HFFc6 (cell line): ENCODE results near the gene CHST14. TPM values are rescaled to one million over a fixed set of nuclear protein-coding genes. Genes with fewer than 3 reads are reported as not detected.

Experiments
- DNase-seq: peaks from one replicate; pipeline ENCODE4 v3.0.0-alpha.2; 2018
- H3K27ac Mint-ChIP-seq: 2 replicates; pipeline ENCODE4 v1.8.0; 2020; ENCODE audit warnings: mild to moderate bottlenecking, mixed read lengths
- H3K27me3 Mint-ChIP-seq: 2 replicates; pipeline ENCODE4 v1.8.0; 2021; ENCODE audit warnings: mild to moderate bottlenecking, moderate library complexity, mixed read lengths; ENCODE audit not compliant: insufficient read depth
- H3K36me3 Mint-ChIP-seq: 2 replicates; pipeline ENCODE4 v1.8.0; 2021; ENCODE audit warnings: low read depth, mixed read lengths
- H3K4me1 Mint-ChIP-seq: 2 replicates; pipeline ENCODE4 v1.8.0; 2020; ENCODE audit warnings: low read depth, mixed read lengths
- H3K4me3 Mint-ChIP-seq: 2 replicates; pipeline ENCODE4 v1.8.0; 2020; ENCODE audit warnings: mild to moderate bottlenecking, moderate library complexity, mixed read lengths
- H3K9me3 Mint-ChIP-seq: 2 replicates; pipeline ENCODE4 v1.8.0; 2020; ENCODE audit warnings: mild to moderate bottlenecking, mixed read lengths
- total RNA-seq, 6 experiments: library from RNA; stranded (reverse); fragmentation: NEBNext Ultra II Directional; extraction: Animal tissue kit (Norgen Biotek cat#: 25700); gene quantifications; 2 replicates in 1 of 6; 3 replicates in 5 of 6; pipeline ENCODE4 v1.2.3, GENCODE V29; 2021
- TF ChIP-seq, protein P1 (sequence below): fragments of 200-600 bp; sonication (generic); IDR thresholded peaks from 2 replicates; pipeline ENCODE4 v1.5.0; 2021; ENCODE audit warnings: antibody characterized with exemption, mild to moderate bottlenecking

The CHST14 gene
- total RNA-seq, 6 experiments from 2014 or later, result 26.3 to 32.5 (median 28.4) TPM

DNA sequence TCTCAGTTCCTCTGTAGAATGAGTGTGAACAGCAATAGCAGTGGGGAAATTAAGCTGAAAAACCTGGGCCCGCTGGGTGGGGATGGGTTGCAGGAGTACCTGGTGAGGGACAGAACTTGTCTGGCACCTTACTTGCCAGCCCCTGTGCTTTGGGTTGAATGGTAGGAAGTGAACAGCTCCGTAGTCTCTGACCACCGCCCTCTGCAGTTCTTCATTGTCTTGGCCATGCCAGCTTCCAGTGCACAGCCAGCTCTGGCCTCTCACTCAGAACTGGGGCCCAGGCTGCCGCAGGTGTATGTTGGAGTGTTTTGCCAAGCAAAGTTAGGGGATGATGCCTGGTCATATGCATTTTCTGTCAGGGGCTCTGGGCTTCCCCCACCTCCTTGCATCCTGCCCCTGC lies 14.0 kb upstream of the CHST14 start:
- H3K4me1 Mint-ChIP-seq, result peaks cover 41% of the 10 kb centered on the region
- TF ChIP-seq, protein P1, sequence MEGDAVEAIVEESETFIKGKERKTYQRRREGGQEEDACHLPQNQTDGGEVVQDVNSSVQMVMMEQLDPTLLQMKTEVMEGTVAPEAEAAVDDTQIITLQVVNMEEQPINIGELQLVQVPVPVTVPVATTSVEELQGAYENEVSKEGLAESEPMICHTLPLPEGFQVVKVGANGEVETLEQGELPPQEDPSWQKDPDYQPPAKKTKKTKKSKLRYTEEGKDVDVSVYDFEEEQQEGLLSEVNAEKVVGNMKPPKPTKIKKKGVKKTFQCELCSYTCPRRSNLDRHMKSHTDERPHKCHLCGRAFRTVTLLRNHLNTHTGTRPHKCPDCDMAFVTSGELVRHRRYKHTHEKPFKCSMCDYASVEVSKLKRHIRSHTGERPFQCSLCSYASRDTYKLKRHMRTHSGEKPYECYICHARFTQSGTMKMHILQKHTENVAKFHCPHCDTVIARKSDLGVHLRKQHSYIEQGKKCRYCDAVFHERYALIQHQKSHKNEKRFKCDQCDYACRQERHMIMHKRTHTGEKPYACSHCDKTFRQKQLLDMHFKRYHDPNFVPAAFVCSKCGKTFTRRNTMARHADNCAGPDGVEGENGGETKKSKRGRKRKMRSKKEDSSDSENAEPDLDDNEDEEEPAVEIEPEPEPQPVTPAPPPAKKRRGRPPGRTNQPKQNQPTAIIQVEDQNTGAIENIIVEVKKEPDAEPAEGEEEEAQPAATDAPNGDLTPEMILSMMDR, result no peak
- H3K27ac Mint-ChIP-seq, result no peak overlapping the region
- no peaks in the 10 kb centered on the region for H3K9me3 Mint-ChIP-seq
- H3K4me3 Mint-ChIP-seq, result no peak overlapping the region
- H3K27me3 Mint-ChIP-seq, result no peaks in the 10 kb centered on the region; the same call in 1 of the 2 replicates
- DNase-seq, result no peak
- no peaks in the 10 kb centered on the region for H3K36me3 Mint-ChIP-seq

DNA sequence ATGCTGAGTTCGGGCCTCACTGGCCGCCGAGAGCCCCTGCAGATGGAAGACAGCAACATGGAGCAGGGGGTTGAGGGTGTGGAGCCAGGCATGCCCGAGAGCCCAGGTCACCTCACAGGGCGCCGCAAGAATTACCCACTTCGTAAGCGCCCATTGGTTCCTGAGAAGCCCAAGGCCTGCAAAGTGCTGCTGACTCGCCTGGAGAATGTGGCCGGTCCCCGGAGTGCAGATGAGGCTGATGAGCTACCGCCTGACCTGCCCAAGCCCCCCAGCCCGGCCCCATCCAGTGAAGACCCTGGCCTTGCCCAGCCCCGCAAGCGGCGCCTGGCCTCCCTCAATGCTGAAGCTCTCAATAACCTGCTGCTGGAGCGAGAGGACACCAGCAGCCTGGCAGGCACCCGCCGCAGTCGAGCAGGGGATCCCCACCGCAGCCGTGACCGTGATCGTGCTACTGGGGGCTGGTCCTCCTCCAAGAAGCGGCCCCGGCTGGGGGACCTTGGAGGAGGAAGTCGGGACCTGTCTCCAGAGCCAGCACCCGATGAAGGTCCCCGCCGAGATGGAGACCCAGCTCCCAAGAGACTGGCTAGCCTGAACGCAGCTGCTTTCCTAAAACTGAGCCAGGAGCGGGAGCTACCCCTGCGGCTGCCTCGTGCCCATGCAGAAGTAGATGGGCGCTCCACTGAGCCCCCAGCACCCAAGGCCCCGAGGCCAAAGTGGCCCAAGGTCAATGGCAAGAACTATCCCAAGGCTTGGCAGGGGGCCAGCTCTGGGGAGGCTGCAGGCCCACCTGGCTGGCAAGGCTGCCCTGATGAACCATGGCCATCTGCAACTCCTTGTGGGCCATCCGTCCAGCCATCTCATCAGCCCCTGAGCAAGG lies 12.1 kb upstream of the CHST14 start:
- Mint-ChIP-seq H3K4me3 (no peak overlapping the region), H3K9me3 (no peaks in the 10 kb centered on the region), H3K36me3 (no peaks in the 10 kb centered on the region), H3K27ac (no peak overlapping the region), H3K27me3 (no peaks in the 10 kb centered on the region; the same call in 1 of the 2 replicates), H3K4me1 (peaks cover 30% of the 10 kb centered on the region)
- TF ChIP-seq, protein P1, result no peak
- no peak for DNase-seq

DNA sequence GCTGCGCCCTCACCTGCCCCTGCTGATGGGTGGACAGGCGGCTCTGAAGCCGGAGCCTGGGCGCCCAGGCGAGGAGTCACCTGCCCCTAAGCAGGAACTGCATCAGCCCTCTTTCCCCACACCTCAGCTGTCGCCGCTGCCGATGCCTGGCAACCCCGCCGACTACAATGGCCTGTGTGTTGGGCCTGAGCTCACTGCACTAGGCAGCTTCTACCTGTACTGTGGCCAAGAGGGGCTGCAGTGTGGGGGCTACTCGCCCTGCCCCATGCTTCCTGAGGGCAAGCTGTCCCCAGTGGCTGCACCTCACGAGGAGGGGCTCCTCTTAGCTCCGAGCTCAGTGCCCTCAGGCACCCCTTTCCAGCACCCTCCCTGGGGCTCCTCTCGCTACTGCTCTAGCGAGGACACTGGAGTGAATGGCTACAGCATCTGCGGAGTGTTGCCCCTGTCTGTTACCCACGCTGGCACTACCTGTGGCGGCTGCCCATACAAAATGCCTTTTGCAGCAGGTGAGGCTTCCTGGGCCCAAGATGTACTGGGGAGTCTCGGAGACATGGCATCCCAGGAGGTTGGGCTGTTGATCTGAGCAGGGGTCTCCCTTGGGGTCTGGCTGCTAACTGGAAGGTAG lies 11.3 kb upstream of the CHST14 start:
- Mint-ChIP-seq H3K9me3 (no peaks in the 10 kb centered on the region), H3K4me3 (no peak overlapping the region), H3K4me1 (peaks cover 22% of the 10 kb centered on the region), H3K27me3 (no peaks in the 10 kb centered on the region; the same call in 1 of the 2 replicates), H3K36me3 (no peaks in the 10 kb centered on the region), H3K27ac (no peak overlapping the region)
- TF ChIP-seq, protein P1, result no peak
- no peak for DNase-seq

DNA sequence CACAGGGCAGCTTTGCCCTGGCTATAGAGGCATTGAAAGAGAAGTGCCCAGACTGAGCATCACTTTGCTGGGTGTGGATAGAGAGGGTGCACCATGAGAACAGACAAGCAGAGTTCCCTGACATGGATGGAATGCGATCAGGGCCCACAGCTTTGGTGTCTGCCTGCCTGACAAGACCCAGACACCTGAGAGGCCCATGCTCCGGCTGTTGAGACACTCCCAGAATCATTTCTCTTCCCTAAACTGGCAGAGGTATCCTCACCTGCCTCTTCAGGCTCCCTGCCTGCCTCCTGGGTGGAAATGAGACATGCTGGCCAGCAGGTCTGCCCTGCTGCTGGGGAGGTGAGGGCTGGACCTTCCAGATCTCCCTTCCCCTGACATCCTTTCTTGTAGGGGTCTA lies 10.4 kb upstream of the CHST14 start:
- no peaks in the 10 kb centered on the region for H3K36me3 Mint-ChIP-seq
- H3K4me3 Mint-ChIP-seq, result no peak overlapping the region

DNA sequence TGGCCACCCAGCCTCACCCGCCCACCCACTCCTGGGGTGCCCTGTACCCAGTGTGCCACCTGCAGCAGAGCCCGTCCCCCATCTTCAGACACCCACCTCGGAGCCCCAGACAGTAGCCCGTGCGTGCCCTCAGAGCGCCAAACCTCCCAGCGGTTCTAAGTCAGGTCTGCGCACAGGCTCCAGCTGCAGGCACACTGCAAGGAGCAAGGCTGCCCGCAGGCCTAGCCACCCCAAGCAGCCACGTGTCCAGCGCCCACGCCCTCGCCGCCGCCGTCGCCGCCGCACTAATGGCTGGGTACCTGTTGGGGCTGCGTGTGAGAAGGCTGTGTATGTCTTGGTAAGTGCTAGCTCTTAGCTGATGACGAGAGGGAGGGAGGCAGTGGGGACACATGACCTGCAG lies 8.8 kb upstream of the CHST14 start:
- Mint-ChIP-seq H3K4me1 (no peaks in the 10 kb centered on the region), H3K27me3 (no peaks in the 10 kb centered on the region), H3K9me3 (no peaks in the 10 kb centered on the region), H3K36me3 (peaks cover 4% of the 10 kb centered on the region; the same call in 1 of the 2 replicates), H3K4me3 (no peak overlapping the region), H3K27ac (no peak overlapping the region)
- TF ChIP-seq, protein P1, result no peak
- DNase-seq, result no peak

More for the DNA sequence above, 10.4 kb upstream of the CHST14 start:
- Mint-ChIP-seq H3K4me1 (peaks cover 13% of the 10 kb centered on the region), H3K9me3 (no peaks in the 10 kb centered on the region), H3K27me3 (no peaks in the 10 kb centered on the region; the same call in 1 of the 2 replicates), H3K27ac (no peak overlapping the region)
- DNase-seq, result no peak
- TF ChIP-seq, protein P1, result no peak
